Umbilical cord (tissue), 2 donors: ENCODE measurements around the gene GALNS. TPM values are rescaled to one million over a fixed set of nuclear protein-coding genes. Genes with fewer than 3 reads are reported as not detected.

Experiments used
- DNase-seq: peaks from one replicate; pipeline ENCODE4 v3.0.0-alpha.2; 2015; ENCODE audit warnings: low spot score
- total RNA-seq: library from RNA; depleted of rRNA; stranded (reverse); fragments of >200 nt; gene quantifications from one replicate; pipeline ENCODE4 v1.2.3, GENCODE V29; 2014; ENCODE audit warnings: low replicate concordance; ENCODE audit not compliant: insufficient read depth

GALNS gene
- total RNA-seq, 1 donor from 2014 or later: 14.9 TPM

GRCh38 chr16:88816736-88817535 lies 39.8 kb downstream of the GALNS start:
- DNase-seq: no peak

- no peak for DNase-seq
Measured at GRCh38 chr16:88815901-88816589, 40.7 kb downstream of the GALNS start.

DNA sequence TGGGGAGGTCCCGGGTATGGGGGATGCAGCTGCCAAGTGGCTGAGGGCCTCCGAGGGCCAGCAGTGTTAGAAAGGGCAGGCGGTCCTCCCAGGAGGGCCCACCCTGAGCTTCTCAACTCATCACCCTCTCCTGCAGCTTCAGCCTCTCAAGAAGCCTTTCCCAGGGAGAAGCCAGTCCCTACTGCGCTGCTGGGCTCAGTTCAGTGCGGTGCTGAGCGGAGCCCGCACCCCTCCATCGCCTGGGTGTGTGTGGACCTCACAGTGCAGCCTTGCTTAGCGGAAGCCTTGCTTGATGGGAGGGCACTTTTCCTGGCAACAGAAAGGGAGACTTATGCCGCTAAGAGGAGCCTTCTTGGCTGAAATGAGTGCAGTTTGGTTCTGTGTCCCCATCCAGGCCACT lies 41.5 kb downstream of the GALNS start:
- DNase-seq: no peak

GRCh38 chr16:88814144-88814502 lies 42.6 kb downstream of the GALNS start:
- no peak for DNase-seq

GRCh38 chr16:88813269-88814143 lies 43.2 kb downstream of the GALNS start:
- no peak for DNase-seq

DNA sequence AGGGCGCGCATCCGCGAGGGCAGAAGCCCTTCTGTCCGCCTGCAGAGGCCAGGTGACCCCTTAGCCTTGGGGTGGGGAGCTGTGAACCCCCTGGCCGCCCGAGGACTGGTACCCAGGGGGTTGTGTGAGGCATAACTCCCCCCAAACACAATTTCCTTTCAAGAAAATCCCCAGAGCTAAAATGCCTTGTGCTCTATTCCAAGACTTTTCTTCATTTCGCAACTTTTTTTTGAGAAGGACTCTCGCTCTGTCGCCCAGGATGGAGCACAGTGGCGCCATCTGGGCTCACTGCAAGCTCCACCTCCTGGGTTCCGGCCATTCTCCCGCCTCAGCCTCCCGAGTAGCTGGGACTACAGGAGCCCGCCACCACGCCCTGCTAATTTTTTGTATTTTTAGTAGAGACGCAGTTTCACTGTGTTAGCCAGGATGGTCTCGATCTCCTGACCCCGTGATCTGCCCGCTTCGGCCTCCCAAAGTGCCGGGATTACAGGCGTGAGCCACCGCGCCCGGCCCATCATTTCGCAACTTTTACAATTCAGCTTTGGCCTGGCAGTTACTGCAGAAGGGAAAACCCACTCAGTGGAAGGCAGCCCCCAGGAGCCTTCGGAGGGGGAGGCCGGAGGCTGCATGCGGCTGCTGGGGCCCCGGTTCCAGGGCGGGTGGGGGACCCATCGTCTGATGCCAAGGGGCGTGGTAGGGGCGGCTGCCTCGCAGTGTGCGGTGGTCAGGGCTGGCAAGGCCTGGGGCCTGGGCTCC lies 44.1 kb downstream of the GALNS start:
- DNase-seq: no peak

DNA sequence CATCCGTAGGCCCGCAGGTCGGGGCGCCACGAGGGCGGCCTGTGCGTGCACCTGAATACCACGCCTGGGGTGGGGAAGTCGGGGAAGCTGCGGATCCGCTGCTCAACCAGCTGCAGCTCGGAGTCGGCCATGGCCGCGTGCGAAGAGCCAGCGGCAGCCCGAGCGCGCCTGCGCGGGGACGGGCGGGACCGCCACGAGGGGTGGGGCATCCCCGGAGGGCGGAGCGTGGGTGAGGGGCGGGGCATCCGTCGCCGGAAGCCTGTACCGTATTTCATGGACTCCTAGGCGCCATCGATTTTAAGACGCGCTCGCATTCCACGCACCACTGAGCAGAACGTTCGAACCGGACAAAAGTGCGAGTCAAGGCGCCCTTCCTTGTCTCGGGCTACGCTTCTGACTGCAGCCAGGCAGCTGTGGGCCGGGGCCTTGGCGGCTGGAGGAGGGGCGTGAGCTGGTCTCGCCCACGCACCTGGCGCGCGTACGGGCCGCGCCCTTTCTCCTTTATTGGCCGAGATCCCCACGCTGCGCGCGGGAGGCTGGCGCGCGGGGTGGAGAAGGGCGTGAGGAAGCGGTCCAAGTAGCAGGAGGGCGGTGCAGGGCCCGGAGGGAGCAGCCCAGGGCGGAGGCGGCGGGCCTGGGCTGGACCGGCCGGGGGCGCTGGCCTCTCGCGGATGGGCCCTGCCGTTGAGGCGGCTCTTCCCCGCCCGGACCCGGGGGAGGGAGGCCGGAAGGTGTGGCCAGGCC lies 44.8 kb downstream of the GALNS start, which contains the start of gene APRT:
Gene APRT (minus strand): TSS at position 160 of the 744 bp plus-strand sequence. CDS start 29 bp downstream, at position 131.
- DNase-seq: peak; percentile 96

DNA sequence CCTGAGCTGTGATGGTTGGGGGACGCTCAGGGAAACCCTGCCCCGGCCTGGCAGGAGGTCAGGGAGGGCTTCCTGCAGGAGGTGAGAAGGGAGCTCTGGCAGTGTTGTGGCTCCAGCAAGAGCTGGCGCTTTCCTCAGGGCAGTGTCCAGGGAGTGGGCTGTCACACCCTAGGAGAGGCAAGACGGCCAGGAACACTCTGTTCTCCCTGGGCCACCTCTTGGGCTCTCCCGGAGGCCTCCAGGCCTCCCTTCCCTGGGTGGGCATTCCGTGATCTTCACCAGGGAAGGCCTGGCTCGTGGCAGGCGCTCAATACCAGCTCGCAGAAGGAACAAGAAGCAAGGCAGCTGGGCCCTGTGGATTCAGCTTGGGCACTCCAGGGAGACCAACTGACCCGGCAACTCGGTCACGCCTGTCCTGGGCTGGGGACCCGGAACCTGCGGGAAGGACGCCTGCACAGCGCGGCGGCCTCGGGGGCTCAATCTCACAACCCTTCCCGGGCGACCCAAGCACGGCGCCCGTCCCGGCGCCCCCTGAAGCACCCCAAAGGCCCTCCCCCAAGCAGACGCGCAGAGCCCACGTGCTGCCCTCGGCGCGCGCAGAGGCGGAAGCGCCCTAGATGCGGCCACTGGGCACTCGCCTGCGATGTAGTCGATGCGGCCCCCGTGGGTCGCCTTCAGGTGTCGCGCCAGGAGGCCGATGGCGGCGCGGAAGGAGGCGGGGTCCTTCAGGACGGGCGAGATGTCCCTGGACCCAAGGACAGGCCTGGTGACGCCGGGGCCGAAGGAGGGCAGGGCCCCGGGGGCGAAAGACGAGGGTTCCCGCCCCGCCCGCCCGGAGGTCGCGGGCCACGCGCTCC lies 45.6 kb downstream of the GALNS start:
- peak; percentile 94 for DNase-seq

DNA sequence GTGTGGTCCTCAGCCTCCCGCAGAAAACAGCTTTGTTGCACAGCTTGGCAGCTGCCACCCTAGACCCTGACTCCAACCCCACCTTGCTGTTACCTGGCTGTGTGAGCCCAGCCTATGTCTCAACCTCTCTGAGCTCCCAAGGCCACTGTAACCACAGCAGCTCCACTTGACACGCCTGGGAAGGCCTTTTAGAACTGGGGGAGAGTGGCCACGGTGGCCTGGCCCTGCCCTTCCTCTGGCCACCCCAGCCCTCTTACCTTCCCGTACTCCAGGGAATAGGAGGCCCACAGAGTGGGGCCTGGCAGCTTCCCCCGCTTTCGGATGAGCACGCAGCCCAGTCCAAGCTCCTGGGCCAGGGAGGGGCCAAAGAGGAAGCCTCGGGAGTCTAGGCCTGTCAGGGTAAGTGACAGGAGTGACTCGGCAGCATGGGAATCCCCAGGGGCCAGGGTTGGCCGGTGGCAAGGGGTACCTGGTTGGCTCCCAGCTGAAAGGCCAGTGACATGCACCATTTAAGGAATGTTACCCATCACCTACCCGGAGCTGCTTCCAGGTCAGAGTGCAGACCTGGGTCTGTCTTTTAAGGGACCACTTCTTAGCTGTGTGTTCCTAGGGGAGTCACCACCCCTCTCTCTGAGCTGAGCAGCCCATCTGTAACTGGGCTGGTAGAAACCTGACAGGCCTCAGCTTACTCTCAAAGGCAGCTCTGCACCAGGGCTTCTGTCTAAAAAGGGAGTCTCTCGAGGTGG lies 46.4 kb downstream of the GALNS start:
- no peak for DNase-seq

- DNase-seq: no peak
Measured at GRCh38 chr16:88809676-88810165, 47.0 kb downstream of the GALNS start.

DNA sequence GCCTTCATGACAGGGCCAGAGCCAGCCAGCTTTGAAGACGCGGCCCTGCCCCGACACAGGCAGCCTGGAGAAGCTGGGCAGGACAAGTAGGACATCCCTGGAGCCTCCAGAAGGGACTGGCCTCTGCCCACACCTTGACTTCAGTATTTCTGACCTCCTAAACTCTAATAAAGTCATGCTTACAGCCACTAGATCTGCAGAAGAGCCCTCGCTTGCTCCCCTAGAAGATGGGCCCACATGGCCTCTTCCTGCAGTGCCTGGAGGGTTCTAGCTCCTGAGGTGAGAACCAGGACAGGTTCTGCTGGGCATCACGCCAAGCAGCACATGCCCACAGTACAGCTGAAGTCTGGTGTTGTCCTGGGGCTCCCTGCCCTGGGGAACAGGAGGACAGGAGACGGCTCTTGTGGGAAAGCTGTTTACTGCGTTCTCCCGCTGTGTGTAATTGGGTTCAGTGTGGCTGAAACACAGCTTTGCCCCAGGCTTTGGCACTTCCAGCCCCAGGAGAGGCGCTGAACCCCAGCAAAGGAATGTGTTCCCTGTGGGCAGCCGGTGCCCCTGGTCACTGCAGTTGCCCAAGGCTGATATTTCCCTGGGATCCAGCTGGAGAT lies 47.6 kb downstream of the GALNS start:
- DNase-seq: no peak

DNA sequence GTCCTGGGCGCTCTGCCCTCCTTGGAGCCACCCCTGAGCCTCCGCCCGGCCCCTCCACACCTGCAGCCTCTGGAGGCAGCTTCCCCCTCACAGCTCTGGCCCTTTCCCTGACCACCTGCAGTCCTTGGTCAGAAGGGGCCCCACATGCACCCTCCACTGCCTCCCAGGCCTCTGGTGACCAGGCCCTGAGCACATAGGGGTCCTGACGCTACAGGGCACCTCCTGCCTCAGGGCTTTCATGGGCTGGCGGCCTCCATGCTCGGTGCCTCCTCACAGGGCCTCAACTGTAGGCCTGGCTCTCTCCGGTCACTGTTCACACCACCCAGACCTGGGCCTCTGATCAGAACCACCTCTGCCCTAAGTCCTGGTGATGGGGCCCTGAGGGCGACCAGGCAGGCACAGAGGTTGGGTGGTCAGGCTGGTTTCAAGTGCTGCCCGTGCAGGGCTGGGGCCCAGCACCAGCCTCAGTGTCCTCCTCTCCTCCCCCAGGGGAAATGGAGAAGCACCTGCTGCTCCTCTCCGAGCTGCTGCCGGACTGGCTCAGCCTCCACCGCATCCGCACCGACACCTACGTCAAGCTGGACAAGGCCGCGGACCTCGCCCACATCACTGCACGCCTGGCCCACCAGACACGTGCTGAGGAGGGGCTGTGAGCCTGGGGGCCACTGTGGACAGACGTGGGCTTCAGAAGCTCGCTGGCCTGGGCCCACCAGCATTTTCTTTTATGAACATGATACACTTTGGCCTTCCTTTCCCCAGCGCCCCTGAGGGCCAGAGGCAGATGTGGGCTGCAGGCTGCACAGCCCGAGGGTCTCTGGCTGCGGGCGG lies 48.9 kb downstream of the GALNS start:
- DNase-seq: no peak

GRCh38 chr16:88807142-88807625 lies 49.6 kb downstream of the GALNS start:
- DNase-seq: no peak

GRCh38 chr16:88806491-88807111 lies 50.1 kb downstream of the GALNS start:
- DNase-seq: no peak

GRCh38 chr16:88805887-88806393 lies 50.8 kb downstream of the GALNS start:
- DNase-seq: no peak

GRCh38 chr16:88805340-88805715 lies 51.4 kb downstream of the GALNS start:
- DNase-seq: no peak
